GM21619 (cell line): ENCODE measurements around the gene MAB21L4.

Experiments used
- ATAC-seq: cut with Tn5 transposase; IDR thresholded peaks from one replicate; pipeline ENCODE4 v1.9.1; 2021; ENCODE audit not compliant: unreplicated experiment

MAB21L4 gene

DNA sequence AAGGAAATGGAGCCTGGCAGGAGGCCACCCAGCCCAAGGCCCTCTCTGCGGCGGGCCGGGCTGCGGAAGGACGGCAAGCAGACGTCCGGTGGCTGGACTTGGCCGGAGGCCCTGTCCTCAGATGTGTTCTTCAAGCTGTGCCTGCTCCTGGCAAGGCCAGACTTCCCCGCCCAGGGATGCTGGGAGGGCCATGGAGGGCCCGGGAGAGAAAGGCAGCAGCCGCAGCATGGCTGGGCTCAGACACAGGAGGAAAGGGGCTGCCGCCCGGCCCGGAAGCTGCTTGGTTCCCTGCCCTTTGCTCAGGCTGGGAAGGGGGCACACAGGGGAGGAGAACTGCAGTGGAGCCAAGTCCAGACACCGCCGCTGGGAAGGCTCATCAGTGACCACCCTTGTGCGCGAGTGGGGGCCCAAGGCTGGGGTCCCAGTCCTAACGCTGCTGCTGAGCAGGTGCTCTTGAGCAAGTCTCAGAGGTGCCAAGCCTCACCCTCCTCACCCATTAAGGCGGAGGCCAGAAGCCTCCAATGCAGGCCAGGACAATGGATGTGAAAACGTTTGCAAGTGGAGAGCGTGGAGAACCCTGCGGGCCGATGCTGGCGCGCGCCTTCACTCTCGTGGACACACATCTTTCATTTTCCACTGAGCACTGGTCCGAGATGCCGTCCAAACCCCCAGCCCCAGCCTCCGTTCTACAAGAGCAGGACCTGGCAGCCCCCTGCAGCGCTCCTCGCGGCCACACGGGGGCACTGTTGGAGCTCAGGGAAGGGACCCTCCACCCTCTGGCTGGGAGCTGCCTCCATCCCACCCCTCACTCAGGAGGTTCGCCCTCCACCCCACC is 18.1 kb upstream of the MAB21L4 start:
- ATAC-seq = no peak

GRCh38 chr2:240912878-240913809 is 17.2 kb upstream of the MAB21L4 start:
- ATAC-seq = no peak

DNA sequence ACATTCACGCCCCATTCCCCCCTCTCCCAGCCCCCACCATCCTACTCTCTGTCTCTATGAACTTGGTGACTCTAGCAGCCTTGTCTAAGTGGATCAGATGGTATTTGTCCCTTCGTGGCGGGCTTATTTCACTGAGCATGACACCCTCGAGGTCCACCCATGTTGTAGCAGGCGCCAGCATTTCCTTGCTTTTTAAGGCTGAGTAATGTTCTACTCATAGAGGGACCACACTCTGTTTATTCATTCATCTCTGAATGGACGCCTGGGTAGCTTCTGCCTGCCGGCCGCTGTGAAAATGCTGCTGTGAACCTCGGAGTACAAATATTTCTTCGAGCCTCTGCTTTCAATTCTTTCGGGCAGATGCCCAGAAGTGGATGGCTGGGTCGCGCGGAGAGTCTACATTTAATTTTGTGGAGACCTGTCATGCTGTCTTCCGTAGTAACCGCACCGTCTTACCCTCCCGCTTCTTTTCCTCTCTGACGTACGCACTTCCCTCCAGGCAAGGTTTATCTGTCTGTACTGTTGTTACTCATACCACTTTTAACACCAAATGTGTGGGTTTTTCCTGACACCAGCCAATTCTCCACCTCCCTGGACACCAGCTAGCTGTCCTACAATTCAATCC is 15.8 kb upstream of the MAB21L4 start:
- ATAC-seq = no peak

DNA sequence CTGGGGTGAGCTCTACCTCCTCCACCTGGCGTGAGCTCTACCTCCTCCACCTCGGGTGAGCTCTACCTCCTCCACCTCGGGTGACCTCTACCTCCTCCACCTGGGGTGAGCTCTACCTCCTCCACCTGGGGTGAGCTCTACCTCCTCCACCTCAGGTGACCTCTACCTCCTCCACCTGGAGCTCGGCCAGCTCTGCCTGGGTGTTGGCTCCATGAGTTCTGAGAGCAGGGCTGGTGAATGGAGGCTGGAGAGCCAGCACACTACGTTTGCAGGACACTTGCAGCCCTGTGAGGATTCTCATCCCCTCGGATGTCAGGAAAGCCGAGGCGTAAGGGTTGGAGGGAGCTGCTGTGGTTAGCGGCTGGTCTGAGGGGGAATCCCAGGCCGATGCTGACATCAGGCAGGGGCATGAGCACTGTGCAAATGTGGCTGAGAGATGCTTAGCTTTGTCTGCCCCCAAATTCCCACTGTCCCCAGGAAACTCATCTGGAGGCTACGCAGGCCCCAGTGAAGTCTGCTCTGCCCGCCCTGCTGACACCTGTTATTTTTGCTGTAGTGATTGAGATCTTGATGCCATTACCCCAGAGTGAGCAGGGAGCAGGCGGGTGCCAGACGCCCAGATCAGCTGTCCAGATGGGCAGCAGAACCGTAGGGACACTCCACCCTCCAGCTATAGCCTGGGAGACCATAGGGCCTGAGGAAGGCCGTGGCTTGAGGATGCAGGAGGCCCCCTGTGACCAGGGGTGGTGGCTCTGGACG is 13.4 kb upstream of the MAB21L4 start:
- no peak for ATAC-seq

GRCh38 chr2:240906911-240907590 is 11.1 kb upstream of the MAB21L4 start:
- no peak for ATAC-seq

DNA sequence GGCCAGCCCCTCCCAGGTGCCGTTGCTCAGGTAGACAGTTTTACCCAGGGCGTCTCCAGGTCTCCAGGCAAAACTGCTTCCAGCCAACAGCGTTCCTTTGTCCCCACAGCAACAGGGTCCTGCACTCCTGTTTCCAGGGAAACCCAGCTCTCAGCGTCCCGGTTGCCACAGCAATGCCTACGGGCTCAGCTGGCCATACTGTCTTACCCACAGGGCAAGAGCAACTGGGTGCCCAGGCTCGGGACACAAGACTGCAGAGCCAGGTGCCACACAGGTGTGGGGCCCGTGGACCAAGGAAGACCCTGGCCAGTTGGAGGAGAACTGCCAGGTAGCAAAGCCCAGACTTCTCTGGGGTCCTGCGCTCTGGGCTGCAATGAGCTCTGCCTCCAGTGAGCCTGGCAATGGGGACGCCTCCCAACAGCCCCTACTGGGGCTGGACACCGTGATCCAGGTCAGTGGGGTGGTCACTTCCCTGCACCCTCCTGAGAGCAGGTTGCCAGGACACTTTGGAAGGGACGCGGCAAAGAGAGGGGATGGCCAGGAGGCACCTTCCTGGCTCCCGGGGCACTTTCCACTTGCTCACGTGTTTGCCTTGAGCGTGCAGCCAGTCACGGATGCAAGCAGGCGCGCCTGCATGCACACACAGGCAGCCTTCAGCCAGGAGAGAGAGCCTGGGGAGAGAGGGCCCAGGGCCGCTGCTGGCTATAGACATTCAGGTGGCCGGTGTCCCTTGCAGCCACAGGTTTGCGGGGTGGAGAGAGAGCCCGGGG is 10.4 kb upstream of the MAB21L4 start, which contains the start of gene CROCC2:
Gene CROCC2, plus strand, starts transcription at position 196 of the 770 bp plus-strand sequence. Its CDS starts 178 bp downstream, at position 374.
- no peak for ATAC-seq

GRCh38 chr2:240905176-240905781 is 9.3 kb upstream of the MAB21L4 start:
- ATAC-seq = no peak

- no peak for ATAC-seq
Observed at GRCh38 chr2:240904216-240905175, 8.5 kb upstream of the MAB21L4 start.

DNA sequence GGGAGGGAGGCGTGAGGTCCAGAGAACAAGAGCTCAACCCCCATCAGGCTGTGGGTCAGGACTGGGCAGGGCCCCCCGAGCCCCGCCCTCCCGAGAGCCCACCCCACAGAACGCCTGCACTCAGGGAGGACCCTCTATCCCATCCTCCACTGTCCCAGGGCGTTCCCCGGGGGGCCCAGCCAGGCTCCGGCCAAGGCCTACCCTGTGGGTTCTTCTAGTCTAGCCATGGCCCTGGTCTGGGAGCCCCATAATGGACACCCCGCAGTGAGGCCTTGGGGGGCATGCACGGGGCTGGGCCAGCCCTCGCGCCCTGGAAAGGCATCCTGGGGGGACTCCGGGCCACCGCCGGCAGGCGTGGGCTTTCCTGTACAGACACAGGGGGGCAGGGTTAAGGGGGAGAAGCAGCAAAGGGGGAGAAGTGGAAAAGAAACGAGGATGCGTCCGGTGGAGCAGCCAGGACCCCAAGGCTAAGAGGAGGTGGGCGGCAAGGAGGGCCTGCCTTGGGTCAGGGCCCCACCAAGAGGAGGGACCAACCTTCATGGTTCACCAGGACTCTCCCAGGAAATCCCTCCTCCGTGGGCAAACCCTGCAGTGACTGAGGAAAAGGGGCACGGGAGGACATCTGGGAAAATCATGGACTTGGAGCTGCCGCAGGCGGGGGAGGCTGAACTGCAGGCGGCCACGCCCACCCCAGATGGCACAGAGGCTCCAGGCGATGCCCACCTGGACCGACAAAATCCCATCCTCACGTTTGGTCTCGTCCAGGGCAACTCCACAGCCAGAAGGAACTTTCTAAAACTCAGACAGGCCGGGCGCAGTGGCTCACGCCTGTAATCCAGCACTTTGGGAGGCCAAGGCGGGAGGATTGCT is 7.5 kb upstream of the MAB21L4 start:
- ATAC-seq = no peak

GRCh38 chr2:240902615-240903041 is 6.7 kb upstream of the MAB21L4 start:
- no peak for ATAC-seq

GRCh38 chr2:240901986-240902614 is 6.1 kb upstream of the MAB21L4 start:
- no peak for ATAC-seq

DNA sequence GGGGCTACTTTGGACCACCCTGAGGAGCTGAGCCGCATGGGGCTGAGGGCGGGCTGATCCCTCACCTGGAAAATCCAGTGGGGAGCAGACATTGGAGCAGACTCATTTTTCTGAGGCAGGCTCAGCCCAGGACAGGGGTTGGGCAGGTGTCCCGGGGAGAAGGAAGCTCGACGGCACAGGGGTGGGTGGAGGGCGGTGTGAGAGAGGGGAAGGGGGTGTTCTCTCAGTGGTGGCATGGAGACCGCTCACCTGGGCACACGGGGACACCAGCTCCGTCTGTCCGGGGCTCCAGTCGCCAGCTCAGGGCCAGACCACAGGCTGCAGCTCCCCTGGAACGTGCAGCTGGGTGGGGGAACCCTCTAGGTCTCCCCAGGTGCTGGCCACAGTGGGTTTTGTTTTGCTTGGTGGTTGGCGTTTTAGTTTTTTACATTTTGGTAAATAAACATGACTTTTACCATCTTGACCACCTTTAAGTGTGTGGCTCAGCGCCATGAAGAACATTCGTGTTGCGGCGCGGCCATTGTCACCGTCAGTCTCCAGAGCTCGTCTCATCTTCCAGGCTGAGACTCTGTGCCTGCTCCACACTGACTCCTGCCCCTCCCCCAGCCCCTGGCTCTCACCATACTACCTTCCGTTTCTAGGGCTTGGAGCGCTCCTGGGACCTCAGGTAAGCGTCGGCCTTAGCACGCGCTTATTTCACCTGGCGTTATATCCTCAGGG is 4.3 kb upstream of the MAB21L4 start:
- ATAC-seq = no peak

DNA sequence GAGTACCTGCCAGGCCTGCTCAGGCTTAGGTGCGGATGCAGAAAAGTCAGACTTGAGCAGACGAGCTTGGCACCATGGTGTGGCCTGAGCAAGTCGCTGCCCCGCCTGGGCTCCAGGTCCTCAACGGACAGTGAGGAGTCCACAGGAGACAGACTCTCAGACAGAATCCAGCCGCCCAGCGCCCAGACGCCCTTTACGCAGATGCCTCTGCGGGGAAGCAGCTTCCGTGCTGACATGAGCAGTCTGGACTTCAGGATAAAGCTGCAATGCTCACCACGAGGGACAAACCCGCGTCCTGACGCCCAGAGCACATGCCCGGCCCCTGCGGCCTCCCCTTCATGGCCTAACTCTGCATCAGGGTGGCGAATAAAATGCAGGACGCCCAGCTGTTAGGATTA is 3.5 kb upstream of the MAB21L4 start:
- ATAC-seq = no peak

- no peak for ATAC-seq
Observed at GRCh38 chr2:240898731-240899467, 2.9 kb upstream of the MAB21L4 start.
